WTC11 (cell line): Measurements from ENCODE around the gene EHMT1.

Experiments
- CREM ChIP-seq: sonication (generic); formaldehyde crosslinking; IDR thresholded peaks from 2 replicates; pipeline ENCODE4 v1.8.1; 2022; ENCODE audit warnings: mild to moderate bottlenecking, missing genetic modification reagents, moderate library complexity
- FOXK1 ChIP-seq: sonication (generic); formaldehyde crosslinking; IDR thresholded peaks from 2 replicates; pipeline ENCODE4 v1.8.0; 2022; ENCODE audit warnings: mild to moderate bottlenecking, moderate library complexity, missing genetic modification reagents
- FOXP1 ChIP-seq: sonication (generic); formaldehyde crosslinking; IDR thresholded peaks from 2 replicates; pipeline ENCODE4 v1.8.0; 2022; ENCODE audit warnings: missing genetic modification reagents, mild to moderate bottlenecking, moderate library complexity, borderline replicate concordance
- GABPB1 ChIP-seq: sonication (generic); formaldehyde crosslinking; IDR thresholded peaks from 2 replicates; pipeline ENCODE4 v1.8.1; 2023; ENCODE audit warnings: mild to moderate bottlenecking, missing genetic modification reagents
- MXD4 ChIP-seq: fragments of 250-450 bp; sonication (Bioruptor Pico); IDR thresholded peaks from 2 replicates; pipeline ENCODE4 v1.8.0; 2021; ENCODE audit warnings: mild to moderate bottlenecking, moderate library complexity, borderline replicate concordance
- NFATC4 ChIP-seq: fragments of 250-450 bp; sonication (Bioruptor Pico); IDR thresholded peaks from 2 replicates; pipeline ENCODE4 v1.9.0; 2021; ENCODE audit warnings: mild to moderate bottlenecking
- RELA ChIP-seq: sonication (generic); formaldehyde crosslinking; IDR thresholded peaks from 2 replicates; pipeline ENCODE4 v1.8.1; 2022; ENCODE audit warnings: missing genetic modification reagents, mild to moderate bottlenecking, borderline replicate concordance
- TCF7 ChIP-seq: sonication (generic); formaldehyde crosslinking; IDR thresholded peaks from 2 replicates; pipeline ENCODE4 v1.8.0; 2022; ENCODE audit warnings: mild to moderate bottlenecking, low read depth, missing genetic modification reagents, moderate library complexity
- ZNF121 ChIP-seq: sonication (generic); formaldehyde crosslinking; IDR thresholded peaks from 2 replicates; pipeline ENCODE4 v1.8.0; 2023; ENCODE audit warnings: missing genetic modification reagents
- TF ChIP-seq, protein P1 (sequence below): fragments of 200-600 bp; IDR thresholded peaks from 2 replicates; pipeline ENCODE4 v1.8.0; 2022; ENCODE audit warnings: antibody characterized with exemption
- TF ChIP-seq, protein P2 (sequence below): sonication (generic); formaldehyde crosslinking; IDR thresholded peaks from 2 replicates; pipeline ENCODE4 v1.8.1; 2023; ENCODE audit warnings: mild to moderate bottlenecking, missing genetic modification reagents, borderline replicate concordance
- TF ChIP-seq, protein P3 (sequence below): sonication (generic); formaldehyde crosslinking; IDR thresholded peaks from 2 replicates; pipeline ENCODE4 v1.8.1; 2023; ENCODE audit warnings: mild to moderate bottlenecking, missing genetic modification reagents, moderate library complexity

DNA sequence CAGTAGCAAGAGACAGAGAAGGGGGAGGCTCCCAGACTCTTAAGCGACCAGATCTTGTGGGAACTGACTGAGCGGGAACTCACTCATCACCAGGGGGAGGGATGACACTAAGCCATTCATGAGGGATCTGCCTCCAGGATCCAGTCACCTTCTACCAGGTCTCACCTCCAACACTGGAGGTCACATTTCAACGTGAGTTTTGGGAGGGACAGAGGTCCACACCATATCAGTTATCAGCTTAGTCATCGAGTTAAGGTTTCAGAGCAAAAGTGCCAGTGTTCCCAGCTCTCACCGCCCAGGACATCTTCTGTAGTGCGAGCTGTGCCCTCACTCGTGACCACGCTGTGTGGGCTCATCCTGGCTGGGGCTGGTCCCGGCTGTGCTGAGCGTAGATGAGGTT, 160.1 kb downstream of the EHMT1 start:
- no peak for TF ChIP-seq NFATC4 (CRISPR knock-in tag)
- TF ChIP-seq, protein P1, sequence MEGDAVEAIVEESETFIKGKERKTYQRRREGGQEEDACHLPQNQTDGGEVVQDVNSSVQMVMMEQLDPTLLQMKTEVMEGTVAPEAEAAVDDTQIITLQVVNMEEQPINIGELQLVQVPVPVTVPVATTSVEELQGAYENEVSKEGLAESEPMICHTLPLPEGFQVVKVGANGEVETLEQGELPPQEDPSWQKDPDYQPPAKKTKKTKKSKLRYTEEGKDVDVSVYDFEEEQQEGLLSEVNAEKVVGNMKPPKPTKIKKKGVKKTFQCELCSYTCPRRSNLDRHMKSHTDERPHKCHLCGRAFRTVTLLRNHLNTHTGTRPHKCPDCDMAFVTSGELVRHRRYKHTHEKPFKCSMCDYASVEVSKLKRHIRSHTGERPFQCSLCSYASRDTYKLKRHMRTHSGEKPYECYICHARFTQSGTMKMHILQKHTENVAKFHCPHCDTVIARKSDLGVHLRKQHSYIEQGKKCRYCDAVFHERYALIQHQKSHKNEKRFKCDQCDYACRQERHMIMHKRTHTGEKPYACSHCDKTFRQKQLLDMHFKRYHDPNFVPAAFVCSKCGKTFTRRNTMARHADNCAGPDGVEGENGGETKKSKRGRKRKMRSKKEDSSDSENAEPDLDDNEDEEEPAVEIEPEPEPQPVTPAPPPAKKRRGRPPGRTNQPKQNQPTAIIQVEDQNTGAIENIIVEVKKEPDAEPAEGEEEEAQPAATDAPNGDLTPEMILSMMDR = no peak
- TF ChIP-seq FOXK1 (CRISPR knock-in tag) = no peak
- TF ChIP-seq MXD4 = no peak
- TF ChIP-seq FOXP1 (CRISPR knock-in tag) = no peak
- no peak for TF ChIP-seq ZNF121
- TF ChIP-seq, protein P2, sequence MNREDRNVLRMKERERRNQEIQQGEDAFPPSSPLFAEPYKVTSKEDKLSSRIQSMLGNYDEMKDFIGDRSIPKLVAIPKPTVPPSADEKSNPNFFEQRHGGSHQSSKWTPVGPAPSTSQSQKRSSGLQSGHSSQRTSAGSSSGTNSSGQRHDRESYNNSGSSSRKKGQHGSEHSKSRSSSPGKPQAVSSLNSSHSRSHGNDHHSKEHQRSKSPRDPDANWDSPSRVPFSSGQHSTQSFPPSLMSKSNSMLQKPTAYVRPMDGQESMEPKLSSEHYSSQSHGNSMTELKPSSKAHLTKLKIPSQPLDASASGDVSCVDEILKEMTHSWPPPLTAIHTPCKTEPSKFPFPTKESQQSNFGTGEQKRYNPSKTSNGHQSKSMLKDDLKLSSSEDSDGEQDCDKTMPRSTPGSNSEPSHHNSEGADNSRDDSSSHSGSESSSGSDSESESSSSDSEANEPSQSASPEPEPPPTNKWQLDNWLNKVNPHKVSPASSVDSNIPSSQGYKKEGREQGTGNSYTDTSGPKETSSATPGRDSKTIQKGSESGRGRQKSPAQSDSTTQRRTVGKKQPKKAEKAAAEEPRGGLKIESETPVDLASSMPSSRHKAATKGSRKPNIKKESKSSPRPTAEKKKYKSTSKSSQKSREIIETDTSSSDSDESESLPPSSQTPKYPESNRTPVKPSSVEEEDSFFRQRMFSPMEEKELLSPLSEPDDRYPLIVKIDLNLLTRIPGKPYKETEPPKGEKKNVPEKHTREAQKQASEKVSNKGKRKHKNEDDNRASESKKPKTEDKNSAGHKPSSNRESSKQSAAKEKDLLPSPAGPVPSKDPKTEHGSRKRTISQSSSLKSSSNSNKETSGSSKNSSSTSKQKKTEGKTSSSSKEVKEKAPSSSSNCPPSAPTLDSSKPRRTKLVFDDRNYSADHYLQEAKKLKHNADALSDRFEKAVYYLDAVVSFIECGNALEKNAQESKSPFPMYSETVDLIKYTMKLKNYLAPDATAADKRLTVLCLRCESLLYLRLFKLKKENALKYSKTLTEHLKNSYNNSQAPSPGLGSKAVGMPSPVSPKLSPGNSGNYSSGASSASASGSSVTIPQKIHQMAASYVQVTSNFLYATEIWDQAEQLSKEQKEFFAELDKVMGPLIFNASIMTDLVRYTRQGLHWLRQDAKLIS = no peak
- TF ChIP-seq, protein P3, sequence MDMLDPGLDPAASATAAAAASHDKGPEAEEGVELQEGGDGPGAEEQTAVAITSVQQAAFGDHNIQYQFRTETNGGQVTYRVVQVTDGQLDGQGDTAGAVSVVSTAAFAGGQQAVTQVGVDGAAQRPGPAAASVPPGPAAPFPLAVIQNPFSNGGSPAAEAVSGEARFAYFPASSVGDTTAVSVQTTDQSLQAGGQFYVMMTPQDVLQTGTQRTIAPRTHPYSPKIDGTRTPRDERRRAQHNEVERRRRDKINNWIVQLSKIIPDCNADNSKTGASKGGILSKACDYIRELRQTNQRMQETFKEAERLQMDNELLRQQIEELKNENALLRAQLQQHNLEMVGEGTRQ (CRISPR knock-in tag) = no peak
- no peak for TF ChIP-seq GABPB1
- no peak for TF ChIP-seq RELA (CRISPR knock-in tag)
- TF ChIP-seq TCF7 (CRISPR knock-in tag) = no peak
- no peak for TF ChIP-seq CREM (CRISPR knock-in tag)
